Mucosa of rectum (tissue), 2 donors: ENCODE results near the gene TFG.

Experiments used
- H3K27ac ChIP-seq, 2 donors: one replicate each; pipeline ENCODE4 v1.7.0; 2013; ENCODE audit warnings: inconsistent platforms in 2 of 2, low read depth in 2 of 2, low read length in 2 of 2
- H3K27me3 ChIP-seq, 2 donors: one replicate each; pipeline ENCODE4 v1.7.0; 2013; ENCODE audit warnings: low read length in 2 of 2; ENCODE audit not compliant: control insufficient read depth in 2 of 2, insufficient read depth in 2 of 2
- H3K36me3 ChIP-seq, 2 donors: one replicate each; pipeline ENCODE4 v1.7.0; 2013; ENCODE audit warnings: low read length in 2 of 2; ENCODE audit not compliant: control insufficient read depth in 2 of 2, insufficient read depth in 2 of 2
- H3K4me1 ChIP-seq, 2 donors: one replicate each; pipeline ENCODE4 v1.7.0; 2013; ENCODE audit warnings: low read length in 2 of 2, mild to moderate bottlenecking in 1 of 2; ENCODE audit not compliant: control insufficient read depth in 2 of 2, insufficient read depth in 2 of 2
- H3K4me3 ChIP-seq, 2 donors: one replicate each; pipeline ENCODE4 v1.7.0; 2013; ENCODE audit warnings: low read length in 2 of 2
- H3K9ac ChIP-seq, 2 donors: one replicate each; pipeline ENCODE4 v1.7.0; 2013; ENCODE audit warnings: low read length in 2 of 2, low read depth in 1 of 2, mild to moderate bottlenecking in 1 of 2
- H3K9me3 ChIP-seq, 2 donors: one replicate each; pipeline ENCODE4 v1.7.0; 2013; ENCODE audit warnings: low read length in 2 of 2; ENCODE audit not compliant: control insufficient read depth in 2 of 2
- donor health status: healthy.
- donor health status: Normal muscosa, but diverticular disease.

TFG gene

DNA sequence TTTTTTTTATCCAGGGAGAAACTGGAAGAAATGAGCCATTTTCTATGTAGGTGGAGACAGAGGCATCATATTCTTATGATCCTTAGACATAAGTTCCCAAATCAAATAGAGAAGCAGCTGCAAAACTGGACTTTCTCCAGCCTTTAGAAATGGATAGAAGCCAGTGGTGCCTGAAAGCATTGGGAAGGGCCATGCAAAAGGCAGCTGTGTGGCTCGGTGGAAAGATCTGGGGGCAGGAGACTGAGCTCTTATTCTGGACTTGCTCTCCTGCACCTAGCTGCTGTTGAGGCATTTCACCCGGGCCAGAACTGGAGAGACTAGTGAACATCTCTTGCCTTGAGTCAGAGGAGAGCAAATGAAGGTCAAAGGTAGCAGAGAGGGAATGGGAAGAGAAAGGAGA, 73.1 kb downstream of the TFG start:
- H3K27me3 ChIP-seq, result no peaks in the 10 kb centered on the region

DNA sequence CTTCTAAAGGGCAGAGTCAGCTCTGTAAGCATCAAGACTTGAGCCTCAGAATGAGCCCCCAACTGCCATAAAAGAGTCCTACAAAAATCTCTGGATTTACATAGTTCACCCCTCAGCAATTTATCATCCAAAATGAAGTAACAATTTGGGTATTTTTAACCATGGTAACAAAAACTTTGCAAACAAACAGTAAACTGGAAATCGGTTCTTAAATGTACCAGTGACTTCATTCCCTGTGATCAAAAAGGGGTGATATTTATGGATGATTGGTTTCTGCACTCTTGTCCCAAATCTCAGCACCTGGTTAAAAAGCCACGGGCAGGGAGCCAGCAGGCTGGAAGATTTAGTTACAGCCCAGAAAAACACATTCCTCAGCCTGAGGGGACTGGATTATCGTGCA, 73.6 kb downstream of the TFG start:
- peaks cover 0 to 2% of the 10 kb centered on the region in 2 donors for H3K9me3 ChIP-seq
- no peaks in the 10 kb centered on the region for H3K27me3 ChIP-seq
- H3K36me3 ChIP-seq, result no peaks in the 10 kb centered on the region
- H3K27ac ChIP-seq, result no peak overlapping the region
- no peak overlapping the region for H3K9ac ChIP-seq
- H3K4me3 ChIP-seq, result no peak overlapping the region
- no peaks in the 10 kb centered on the region for H3K4me1 ChIP-seq

More for the DNA sequence above, 73.1 kb downstream of the TFG start:
- Histone ChIP-seq H3K36me3 (no peaks in the 10 kb centered on the region), H3K27ac (no peak overlapping the region), H3K9ac (no peak overlapping the region), H3K4me1 (no peaks in the 10 kb centered on the region), H3K9me3 (peaks cover 0 to 2% of the 10 kb centered on the region in 2 donors), H3K4me3 (no peak overlapping the region)

DNA sequence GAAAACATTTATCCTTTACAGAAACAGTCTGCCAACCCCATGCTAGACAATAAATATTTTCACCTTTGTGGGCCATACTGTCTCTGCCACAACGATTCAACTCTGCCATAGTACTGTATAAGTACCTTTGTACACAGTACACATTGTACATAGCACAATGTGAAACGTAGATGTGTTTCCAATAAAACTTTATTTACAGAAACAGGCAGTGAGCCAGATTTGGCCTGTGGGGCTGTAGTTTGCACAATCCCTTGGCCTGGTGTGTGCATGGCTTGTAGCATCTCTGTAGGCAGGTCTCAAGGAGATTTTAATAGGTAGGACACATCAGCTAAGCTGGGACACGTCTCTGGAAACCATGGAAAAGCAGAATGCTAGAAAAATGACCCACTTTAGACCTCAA, 74.3 kb downstream of the TFG start:
- Histone ChIP-seq H3K9me3 (peaks cover 0 to 2% of the 10 kb centered on the region in 2 donors), H3K4me3 (no peak overlapping the region), H3K27me3 (no peaks in the 10 kb centered on the region), H3K36me3 (no peaks in the 10 kb centered on the region), H3K9ac (no peak overlapping the region), H3K27ac (no peak overlapping the region), H3K4me1 (no peaks in the 10 kb centered on the region)

DNA sequence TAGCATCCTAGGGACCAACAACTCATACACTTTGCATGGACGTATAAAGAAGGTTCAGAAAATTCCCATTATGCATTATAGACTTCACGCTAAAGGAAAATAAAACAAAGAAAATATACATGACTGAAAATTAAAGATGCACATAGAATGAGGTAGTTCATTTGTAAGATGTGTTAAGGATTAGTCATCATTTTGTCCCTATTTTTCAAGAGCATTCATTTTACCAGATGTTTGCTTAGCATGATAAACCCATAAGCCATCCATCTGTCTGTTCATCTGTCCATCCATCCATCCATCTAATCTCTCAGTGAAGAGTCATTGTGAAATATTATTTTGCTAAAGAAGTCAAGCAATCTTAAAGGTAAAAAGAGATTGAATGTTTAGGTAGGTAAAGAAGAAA, 80.3 kb downstream of the TFG start:
- Histone ChIP-seq H3K9me3 (peaks cover 0 to 2% of the 10 kb centered on the region in 2 donors), H3K27me3 (no peaks in the 10 kb centered on the region), H3K9ac (no peak overlapping the region), H3K27ac (no peak overlapping the region), H3K4me1 (no peaks in the 10 kb centered on the region), H3K36me3 (no peaks in the 10 kb centered on the region), H3K4me3 (no peak overlapping the region)

DNA sequence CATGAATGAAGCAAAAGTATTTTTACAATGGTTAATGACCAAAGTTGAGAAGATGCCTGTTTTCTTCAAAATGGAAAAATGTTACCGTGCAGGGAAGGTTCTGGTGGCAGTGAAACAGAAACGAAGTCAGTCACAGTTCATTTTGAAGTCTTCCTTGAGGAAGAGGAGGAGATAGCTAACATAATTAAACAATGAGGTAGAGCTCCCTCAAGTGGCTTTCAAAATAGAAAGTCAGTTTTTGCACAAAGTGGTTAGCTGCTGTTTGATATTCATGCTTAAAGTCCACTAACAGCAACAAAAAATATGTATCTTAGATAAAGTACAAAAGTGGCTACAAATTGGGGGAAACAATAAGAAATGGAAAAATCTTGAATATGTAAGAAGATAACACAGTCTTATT, 87.3 kb downstream of the TFG start:
- Histone ChIP-seq H3K9ac (no peak overlapping the region), H3K27me3 (no peaks in the 10 kb centered on the region), H3K9me3 (no peaks in the 10 kb centered on the region), H3K27ac (no peak overlapping the region), H3K36me3 (no peaks in the 10 kb centered on the region), H3K4me1 (peaks cover 0 to 5% of the 10 kb centered on the region in 2 donors), H3K4me3 (peak overlapping the region in 1 of 2 donors; percentile 24)

DNA sequence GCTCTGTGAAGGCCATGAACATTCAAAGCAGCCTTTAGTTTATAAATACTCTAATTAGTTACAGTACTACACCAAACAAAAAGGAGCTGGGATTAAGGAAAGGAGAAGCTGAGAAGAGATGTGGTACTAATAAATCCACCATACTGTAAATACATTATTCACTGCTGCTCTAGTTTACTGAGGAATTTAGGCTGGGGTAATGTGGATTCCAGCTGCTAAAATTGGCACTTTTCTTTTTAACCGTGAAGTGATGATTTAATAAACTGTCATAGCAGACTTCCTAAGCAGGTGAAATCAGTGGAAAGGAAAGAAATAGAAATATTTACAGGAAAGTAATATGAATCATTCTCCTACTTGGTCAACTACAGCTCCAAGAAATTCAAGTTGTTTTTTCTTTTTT, 88.7 kb downstream of the TFG start:
- Histone ChIP-seq H3K27ac (no peak overlapping the region), H3K36me3 (no peaks in the 10 kb centered on the region), H3K9ac (no peak overlapping the region), H3K9me3 (no peaks in the 10 kb centered on the region), H3K27me3 (no peaks in the 10 kb centered on the region), H3K4me3 (no peak overlapping the region), H3K4me1 (peaks cover 0 to 5% of the 10 kb centered on the region in 2 donors)
